Ascending aorta (tissue), 2 donors: ENCODE results near the gene SLC14A1. TPM values are rescaled to one million over a fixed set of nuclear protein-coding genes. Genes with fewer than 3 reads are reported as not detected.

Experiments used
- DNase-seq, 2 donors: peaks; one replicate each; pipeline ENCODE4 v3.0.0-alpha.2; 2019; ENCODE audit warnings: low spot score in 2 of 2
- H3K27ac ChIP-seq, 2 donors: fragments of 200-600 bp; sonication (generic); one replicate each; pipeline ENCODE4 v1.5.1; 2016 to 2017; ENCODE audit warnings: mild to moderate bottlenecking in 1 of 2
- H3K27me3 ChIP-seq: fragments of 200-600 bp; sonication (generic); one replicate; pipeline ENCODE4 v1.5.1; 2017
- H3K36me3 ChIP-seq, 2 donors: fragments of 200-600 bp; sonication (generic); one replicate each; pipeline ENCODE4 v1.5.1; 2016
- H3K4me1 ChIP-seq, 2 donors: fragments of 200-600 bp; sonication (generic); one replicate each; pipeline ENCODE4 v1.5.1; 2016 to 2017; ENCODE audit warnings: mild to moderate bottlenecking in 1 of 2
- H3K4me3 ChIP-seq, 2 donors: fragments of 200-600 bp; sonication (generic); one replicate each; pipeline ENCODE4 v1.5.1; 2016 to 2017; ENCODE audit warnings: mild to moderate bottlenecking in 1 of 2
- H3K9me3 ChIP-seq, 2 donors: fragments of 200-600 bp; sonication (generic); one replicate each; pipeline ENCODE4 v1.5.1; 2016
- intact Hi-C: fragments of 100-400 bp; cut with DNase I; formaldehyde crosslinking; loops from one replicate; pipeline ENCODE4 v1.15.1; 2023
- total RNA-seq: library from RNA; depleted of rRNA; stranded (reverse); fragments of >200 nt; gene quantifications from one replicate; pipeline ENCODE4 v1.1.0, GENCODE V29; 2016
- TF ChIP-seq, protein P1 (sequence below), 3 experiments: fragments of 200-600 bp in 2 of 3; fragments of 450-650 bp in 1 of 3; sonication (generic) in 2 of 3; IDR thresholded peaks; one replicate each; pipeline ENCODE4 v1.5.1; 2016 to 2019; ENCODE audit warnings: antibody characterized with exemption in 3 of 3, mild to moderate bottlenecking in 1 of 3, moderate library complexity in 1 of 3

SLC14A1 gene
- total RNA-seq, 1 donor from 2014 or later = 42.7 TPM

- Histone ChIP-seq H3K27ac (no peak overlapping the region), H3K27me3 (no peaks in the 10 kb centered on the region), H3K4me1 (no peaks in the 10 kb centered on the region), H3K4me3 (no peak overlapping the region), H3K9me3 (no peaks in the 10 kb centered on the region), H3K36me3 (no peaks in the 10 kb centered on the region)
- intact Hi-C loops = no loop called here
- DNase-seq = no peak
- TF ChIP-seq, protein P1, sequence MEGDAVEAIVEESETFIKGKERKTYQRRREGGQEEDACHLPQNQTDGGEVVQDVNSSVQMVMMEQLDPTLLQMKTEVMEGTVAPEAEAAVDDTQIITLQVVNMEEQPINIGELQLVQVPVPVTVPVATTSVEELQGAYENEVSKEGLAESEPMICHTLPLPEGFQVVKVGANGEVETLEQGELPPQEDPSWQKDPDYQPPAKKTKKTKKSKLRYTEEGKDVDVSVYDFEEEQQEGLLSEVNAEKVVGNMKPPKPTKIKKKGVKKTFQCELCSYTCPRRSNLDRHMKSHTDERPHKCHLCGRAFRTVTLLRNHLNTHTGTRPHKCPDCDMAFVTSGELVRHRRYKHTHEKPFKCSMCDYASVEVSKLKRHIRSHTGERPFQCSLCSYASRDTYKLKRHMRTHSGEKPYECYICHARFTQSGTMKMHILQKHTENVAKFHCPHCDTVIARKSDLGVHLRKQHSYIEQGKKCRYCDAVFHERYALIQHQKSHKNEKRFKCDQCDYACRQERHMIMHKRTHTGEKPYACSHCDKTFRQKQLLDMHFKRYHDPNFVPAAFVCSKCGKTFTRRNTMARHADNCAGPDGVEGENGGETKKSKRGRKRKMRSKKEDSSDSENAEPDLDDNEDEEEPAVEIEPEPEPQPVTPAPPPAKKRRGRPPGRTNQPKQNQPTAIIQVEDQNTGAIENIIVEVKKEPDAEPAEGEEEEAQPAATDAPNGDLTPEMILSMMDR (IDR thresholded peaks at IDR 0.05) = no peak
These were observed 69.4 kb downstream of the SLC14A1 start for GRCh38 chr18:45793264-45793965.

DNA sequence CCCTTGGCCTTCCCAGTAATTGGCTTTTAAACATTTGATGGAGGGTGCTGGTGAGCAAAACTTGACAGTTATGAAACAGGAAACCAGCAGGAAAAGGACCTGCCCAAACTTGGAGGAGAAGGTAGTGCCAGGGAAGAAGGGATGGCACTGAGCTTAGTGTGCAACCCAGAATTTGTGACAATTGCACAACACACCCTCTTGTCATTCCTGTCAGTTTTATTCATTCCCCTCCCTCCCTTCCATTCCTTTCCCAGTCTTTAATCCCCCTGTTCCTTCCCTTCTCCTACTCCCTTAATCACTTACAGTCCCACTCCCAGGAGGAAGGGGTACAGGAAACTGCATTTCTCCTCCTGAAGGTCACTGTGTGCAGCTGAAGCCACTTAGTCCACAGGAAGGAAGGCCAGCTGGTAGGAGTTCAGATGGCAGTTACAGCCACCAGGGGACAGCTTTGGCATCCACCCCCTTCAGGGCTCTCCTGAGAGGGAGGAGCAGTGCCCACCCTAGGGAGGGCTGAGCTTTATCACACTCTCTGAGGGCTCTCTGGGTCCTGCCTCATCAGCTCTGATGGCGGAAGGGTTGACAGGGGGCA is 77.5 kb downstream of the SLC14A1 start:
- intact Hi-C loops = no loop called here
- Histone ChIP-seq H3K27ac (no peak overlapping the region), H3K36me3 (no peaks in the 10 kb centered on the region), H3K27me3 (no peaks in the 10 kb centered on the region), H3K4me1 (peaks cover 0 to 4% of the 10 kb centered on the region in 2 donors), H3K4me3 (no peak overlapping the region), H3K9me3 (peaks cover 0 to 9% of the 10 kb centered on the region in 2 donors)
- TF ChIP-seq, protein P1 (IDR thresholded peaks at IDR 0.05) = no peak
- DNase-seq = no peak

Other genes starting within 250 kb of the SLC14A1 start
- gene SLC14A2, start 108.7 kb upstream of the SLC14A1 start, total RNA-seq = not detected
- not detected for gene SIGLEC15, start 101.5 kb downstream of the SLC14A1 start, total RNA-seq
- gene EPG5, start 243.1 kb downstream of the SLC14A1 start, total RNA-seq = 9.8 TPM